Natural killer cell treated with Interleukin-12 subunit alpha and Interleukin-12 subunit beta and Interleukin-15 and Interleukin-18, amount 100 ng/mL, for 72 hours (primary cell): Measurements from ENCODE around the gene MYO7A. TPM values are rescaled to one million over a fixed set of nuclear protein-coding genes. Genes with fewer than 3 reads are reported as not detected.

ENCODE experiments used
- ATAC-seq, 2 donors: fragments of 150-1000 bp; cut with Tn5 transposase in 1 of 2; sonication (Bioruptor Pico), chemical (Tn5 transposase) in 1 of 2; 2 replicates each; pipeline ENCODE4 v1.10.0; 2021
- DNase-seq: peaks from one replicate; pipeline ENCODE4 v3.0.0; 2022; ENCODE audit warnings: low spot score
- H3K27ac Mint-ChIP-seq, 2 donors: 1 replicate in 1 of 2; 2 replicates in 1 of 2; pipeline ENCODE4 v1.8.0; 2022; ENCODE audit warnings: mixed read lengths in 2 of 2, mild to moderate bottlenecking in 1 of 2, moderate library complexity in 1 of 2
- H3K27me3 Mint-ChIP-seq, 2 donors: 1 replicate in 1 of 2; 2 replicates in 1 of 2; pipeline ENCODE4 v1.8.0; 2022; ENCODE audit warnings: mixed read lengths in 2 of 2
- H3K36me3 Mint-ChIP-seq: one replicate; pipeline ENCODE4 v1.8.0; 2022; ENCODE audit warnings: mixed read lengths
- H3K4me1 Mint-ChIP-seq, 2 donors: 1 replicate in 1 of 2; 2 replicates in 1 of 2; pipeline ENCODE4 v1.8.0; 2022; ENCODE audit warnings: low read depth in 2 of 2, mixed read lengths in 2 of 2, mild to moderate bottlenecking in 1 of 2
- H3K4me3 Mint-ChIP-seq: one replicate; pipeline ENCODE4 v1.8.0; 2022; ENCODE audit warnings: mixed read lengths
- H3K9me3 Mint-ChIP-seq: 2 replicates; pipeline ENCODE4 v1.8.0; 2022; ENCODE audit warnings: mixed read lengths
- total RNA-seq, 2 donors: library from RNA; stranded (reverse); gene quantifications; one replicate each; pipeline ENCODE4 v1.2.3, GENCODE V29; 2022

Gene MYO7A
- total RNA-seq, 2 donors from 2014 or later: 0.05 TPM; not detected in 1

DNA sequence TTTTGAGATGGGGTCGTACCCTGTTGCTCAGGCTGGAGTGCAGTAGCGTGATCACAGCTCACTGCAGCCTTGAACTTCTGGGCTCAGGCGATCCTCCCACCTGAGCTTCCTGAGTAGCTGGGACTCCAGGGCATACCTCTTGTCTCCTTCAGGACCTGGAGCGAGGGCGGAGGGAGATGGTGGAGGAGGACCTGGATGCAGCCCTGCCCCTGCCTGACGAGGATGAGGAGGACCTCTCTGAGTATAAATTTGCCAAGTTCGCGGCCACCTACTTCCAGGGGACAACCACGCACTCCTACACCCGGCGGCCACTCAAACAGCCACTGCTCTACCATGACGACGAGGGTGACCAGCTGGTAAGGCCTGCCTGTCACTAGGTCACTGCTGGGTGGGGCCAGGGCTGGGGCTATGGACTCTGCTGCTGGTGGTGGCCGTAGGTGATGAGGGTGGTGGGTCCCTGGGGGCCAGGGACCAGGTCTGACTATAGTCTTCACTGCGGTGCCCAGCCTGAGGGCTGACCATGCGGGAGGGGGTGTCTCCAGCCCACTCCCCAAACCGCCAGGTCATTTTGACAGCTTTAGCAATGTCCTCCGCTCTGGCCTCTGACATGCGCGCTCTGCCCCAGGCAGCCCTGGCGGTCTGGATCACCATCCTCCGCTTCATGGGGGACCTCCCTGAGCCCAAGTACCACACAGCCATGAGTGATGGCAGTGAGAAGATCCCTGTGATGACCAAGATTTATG is 53.9 kb downstream of the MYO7A start:
- Mint-ChIP-seq H3K4me1 (peaks cover 0 to 4% of the 10 kb centered on the region in 2 donors), H3K36me3 (no peaks in the 10 kb centered on the region), H3K9me3 (no peaks in the 10 kb centered on the region), H3K27ac (no peak overlapping the region), H3K27me3 (no peaks in the 10 kb centered on the region), H3K4me3 (no peak overlapping the region)
- DNase-seq (no peak), ATAC-seq (no peak)

DNA sequence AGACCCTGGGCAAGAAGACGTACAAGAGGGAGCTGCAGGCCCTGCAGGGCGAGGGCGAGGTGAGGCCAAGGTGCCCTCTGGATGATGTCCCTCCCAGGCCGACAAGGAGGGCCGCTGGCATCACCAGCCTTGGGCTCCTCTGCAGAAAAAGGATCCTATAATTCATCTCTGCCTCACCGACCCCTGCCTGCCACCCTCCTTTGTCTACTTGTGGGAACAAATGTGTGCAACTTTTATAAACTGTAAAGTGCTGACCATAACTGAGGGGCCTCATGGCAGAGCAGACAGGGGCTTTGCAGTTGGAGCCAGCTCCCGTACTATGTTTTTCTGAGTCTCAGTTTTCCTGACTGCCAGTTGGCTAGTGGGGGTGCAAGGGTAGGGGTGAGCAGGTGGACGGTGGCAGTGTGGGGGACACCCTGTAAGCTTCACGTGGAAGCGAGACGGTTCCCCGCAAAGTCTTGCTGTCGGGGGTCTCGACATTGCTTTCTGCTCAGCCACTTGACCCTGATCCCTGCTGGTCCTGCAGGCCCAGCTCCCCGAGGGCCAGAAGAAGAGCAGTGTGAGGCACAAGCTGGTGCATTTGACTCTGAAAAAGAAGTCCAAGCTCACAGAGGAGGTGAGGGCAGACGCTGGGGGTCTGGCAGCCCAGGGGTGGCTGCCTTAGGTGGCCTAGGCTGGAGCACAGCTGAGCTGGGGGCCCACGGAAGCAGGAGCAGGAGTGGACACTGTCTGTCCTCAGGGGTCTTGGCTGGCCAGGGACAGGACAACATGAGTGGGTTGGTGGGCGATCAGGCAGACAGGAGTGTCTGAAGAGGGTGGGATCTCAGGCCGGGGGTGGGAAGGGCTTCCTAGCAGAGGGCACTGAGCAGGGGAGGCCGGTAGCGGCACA is 54.7 kb downstream of the MYO7A start:
- H3K36me3 Mint-ChIP-seq: no peaks in the 10 kb centered on the region
- DNase-seq (no peak), ATAC-seq (no peak)
- no peak overlapping the region for H3K27ac Mint-ChIP-seq
- peaks cover 0 to 6% of the 10 kb centered on the region in 2 donors for H3K4me1 Mint-ChIP-seq
- H3K27me3 Mint-ChIP-seq: no peaks in the 10 kb centered on the region
- H3K9me3 Mint-ChIP-seq: no peaks in the 10 kb centered on the region
- no peak overlapping the region for H3K4me3 Mint-ChIP-seq

DNA sequence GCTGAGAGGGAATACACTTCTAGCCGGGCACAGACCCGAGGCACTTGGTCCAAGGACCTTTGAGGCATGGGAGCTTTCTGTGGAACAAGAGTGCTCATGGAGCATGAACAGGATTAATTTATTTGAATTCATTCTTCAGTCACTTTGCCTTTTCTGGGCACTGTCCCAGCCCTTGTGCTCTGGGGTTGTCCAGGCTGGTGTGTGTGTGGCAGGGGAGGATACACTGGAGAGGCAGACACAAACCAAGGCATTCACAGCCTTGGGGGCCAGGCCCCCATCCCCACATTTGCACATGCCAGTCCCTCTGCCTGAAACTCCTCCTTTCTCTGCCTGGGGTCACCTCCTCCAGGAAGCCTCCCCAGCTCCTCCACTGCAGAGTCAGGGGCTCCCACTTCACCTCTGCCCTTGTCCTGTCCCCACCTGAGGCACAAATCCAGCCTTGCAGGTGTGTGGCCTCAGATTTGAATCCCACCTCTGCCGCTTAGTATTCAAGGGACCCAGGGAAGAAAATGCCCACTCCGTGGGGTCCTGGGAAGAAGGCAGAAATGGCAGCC is 55.5 kb downstream of the MYO7A start:
- H3K27ac Mint-ChIP-seq: no peak overlapping the region
- DNase-seq: no peak
- H3K4me3 Mint-ChIP-seq: no peak overlapping the region
- no peaks in the 10 kb centered on the region for H3K9me3 Mint-ChIP-seq
- H3K27me3 Mint-ChIP-seq: no peaks in the 10 kb centered on the region
- peaks cover 0 to 6% of the 10 kb centered on the region in 2 donors for H3K4me1 Mint-ChIP-seq
- ATAC-seq: no peak
- no peaks in the 10 kb centered on the region for H3K36me3 Mint-ChIP-seq

DNA sequence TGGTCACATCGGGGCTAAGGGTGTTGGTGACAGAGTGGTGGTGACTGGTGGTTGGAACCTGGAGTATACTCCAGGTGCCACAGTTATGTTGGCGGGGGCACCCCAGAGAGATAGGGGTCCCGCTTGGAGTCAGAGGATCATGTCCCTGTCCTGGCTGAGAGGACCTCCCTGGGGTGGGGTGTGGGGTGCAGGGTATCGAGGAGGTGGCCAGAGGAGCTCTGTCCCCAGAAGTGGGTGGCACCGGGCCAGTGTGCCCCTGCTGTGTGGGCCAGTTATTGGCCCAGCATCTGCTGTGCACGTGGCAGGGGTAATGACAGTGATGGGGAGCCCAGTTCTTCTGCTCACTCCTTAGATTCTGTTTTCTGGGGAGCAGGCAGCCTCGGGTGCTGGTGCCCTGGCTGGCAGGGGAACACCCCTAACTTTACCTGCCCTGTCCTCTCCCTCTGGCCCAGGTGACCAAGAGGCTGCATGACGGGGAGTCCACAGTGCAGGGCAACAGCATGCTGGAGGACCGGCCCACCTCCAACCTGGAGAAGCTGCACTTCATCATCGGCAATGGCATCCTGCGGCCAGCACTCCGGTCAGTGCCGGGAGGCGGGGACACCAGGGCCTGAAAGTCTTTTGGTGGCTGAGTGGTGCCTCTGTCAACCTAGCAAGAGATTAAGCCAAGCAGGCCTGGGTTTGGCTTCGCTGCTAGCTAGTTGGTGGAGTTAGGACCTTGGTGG is 56.3 kb downstream of the MYO7A start:
- DNase-seq (no peak), ATAC-seq (no peak)
- no peak overlapping the region for H3K27ac Mint-ChIP-seq
- peaks cover 0 to 6% of the 10 kb centered on the region in 2 donors for H3K4me1 Mint-ChIP-seq
- no peaks in the 10 kb centered on the region for H3K36me3 Mint-ChIP-seq
- no peak overlapping the region for H3K4me3 Mint-ChIP-seq
- no peaks in the 10 kb centered on the region for H3K9me3 Mint-ChIP-seq
- no peaks in the 10 kb centered on the region for H3K27me3 Mint-ChIP-seq

DNA sequence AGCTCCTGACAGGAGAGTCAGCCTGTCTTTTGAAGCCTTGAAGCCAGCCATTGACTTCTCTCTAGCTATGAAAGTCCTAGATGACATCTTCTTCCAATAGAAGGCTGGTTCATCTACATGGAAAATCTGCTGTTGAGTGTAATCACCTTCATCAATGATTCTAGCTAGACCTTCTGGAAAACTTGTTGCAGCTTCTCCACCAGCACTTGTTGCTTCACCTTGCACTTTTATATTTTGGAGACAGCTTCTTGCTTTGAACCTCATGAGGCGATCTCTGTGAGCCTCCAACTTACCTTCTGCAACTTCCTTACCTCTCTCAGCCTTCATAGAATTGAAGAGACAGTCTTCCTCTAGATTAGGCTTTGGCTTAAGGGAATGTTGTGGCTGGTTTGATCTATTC is 58.3 kb downstream of the MYO7A start:
- H3K27ac Mint-ChIP-seq: no peak overlapping the region
- no peaks in the 10 kb centered on the region for H3K36me3 Mint-ChIP-seq
- H3K9me3 Mint-ChIP-seq: no peaks in the 10 kb centered on the region
- ATAC-seq (no peak), DNase-seq (no peak)
- H3K27me3 Mint-ChIP-seq: no peaks in the 10 kb centered on the region
- peaks cover 0 to 6% of the 10 kb centered on the region in 2 donors for H3K4me1 Mint-ChIP-seq
- no peak overlapping the region for H3K4me3 Mint-ChIP-seq

DNA sequence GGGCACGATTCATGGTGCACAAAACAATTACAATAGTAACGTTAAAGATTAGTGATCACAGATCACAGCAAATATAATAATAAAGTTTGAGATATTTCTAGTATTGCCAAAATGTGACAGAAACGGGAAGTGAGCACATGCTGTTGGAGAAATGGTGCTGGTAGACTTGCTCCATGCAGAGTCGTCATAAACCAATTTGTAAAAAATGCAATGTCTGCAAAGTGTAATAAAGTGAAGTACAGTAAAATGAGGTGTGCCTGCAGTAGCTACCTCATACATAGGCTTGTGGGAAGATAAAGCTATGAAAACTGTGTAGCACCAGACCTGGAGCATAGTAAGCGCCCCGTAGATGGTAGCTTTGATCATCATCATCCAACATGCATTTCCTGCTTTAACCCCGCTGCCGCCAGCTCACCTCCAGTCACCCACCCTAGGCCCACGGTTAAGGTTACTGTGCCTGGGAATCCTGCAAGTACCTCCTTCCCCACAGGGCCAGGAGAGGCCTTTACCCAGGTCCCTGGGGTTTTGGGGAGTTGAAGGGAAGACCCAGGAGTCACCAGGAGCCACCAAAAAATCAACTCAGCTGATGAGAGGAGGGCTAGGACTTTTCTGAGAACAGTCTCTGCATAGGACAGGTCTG is 59.2 kb downstream of the MYO7A start:
- H3K36me3 Mint-ChIP-seq: no peaks in the 10 kb centered on the region
- ATAC-seq (no peak), DNase-seq (no peak)
- H3K27ac Mint-ChIP-seq: no peak overlapping the region
- peaks cover 0 to 6% of the 10 kb centered on the region in 2 donors for H3K4me1 Mint-ChIP-seq
- no peak overlapping the region for H3K4me3 Mint-ChIP-seq
- no peaks in the 10 kb centered on the region for H3K9me3 Mint-ChIP-seq
- H3K27me3 Mint-ChIP-seq: no peaks in the 10 kb centered on the region

DNA sequence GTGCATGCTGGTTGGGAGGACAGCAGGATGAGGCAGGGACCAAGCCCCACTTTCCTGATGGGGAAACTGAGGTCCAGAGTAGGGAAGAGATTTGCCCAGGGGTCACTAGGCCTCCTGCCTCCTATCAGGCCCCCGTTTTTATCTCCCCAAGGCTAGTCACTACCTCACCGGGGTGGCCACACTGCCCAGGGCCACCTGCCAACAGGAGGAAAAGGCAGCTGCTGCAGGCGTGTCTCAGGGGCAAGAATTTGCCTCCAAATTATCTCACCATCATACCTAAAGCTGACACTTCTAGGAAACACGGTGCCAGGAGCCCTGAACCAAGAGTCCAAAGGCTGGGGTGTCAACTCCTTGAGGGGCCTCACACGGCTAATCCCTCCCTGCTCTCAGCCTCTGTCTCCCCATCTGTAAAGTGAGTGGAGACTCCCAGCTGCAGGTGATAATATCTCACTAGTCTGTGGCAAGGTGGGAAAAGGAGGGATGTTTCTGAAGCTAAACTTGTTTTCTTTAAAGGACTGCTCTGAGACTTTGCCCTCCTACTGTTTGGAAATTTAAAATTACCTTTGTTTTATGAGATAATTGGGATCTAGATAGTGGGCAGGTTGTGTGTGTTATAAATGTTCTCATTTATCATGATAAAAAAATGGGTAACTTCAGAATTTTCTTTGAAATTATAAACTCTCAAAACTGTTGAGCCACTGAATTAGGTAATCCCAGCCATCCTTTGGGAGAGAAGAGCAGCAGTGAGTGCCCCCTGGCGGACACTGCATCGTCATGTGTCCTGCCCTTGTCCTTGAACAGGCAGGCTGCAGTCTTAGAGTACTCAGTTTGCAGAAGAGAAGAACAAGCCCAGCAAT is 60.0 kb downstream of the MYO7A start:
- DNase-seq (peak; percentile 85), ATAC-seq (peak; percentile 65 to 74)
- H3K27ac Mint-ChIP-seq: no peak overlapping the region
- no peaks in the 10 kb centered on the region for H3K9me3 Mint-ChIP-seq
- no peak overlapping the region for H3K4me3 Mint-ChIP-seq
- H3K36me3 Mint-ChIP-seq: no peaks in the 10 kb centered on the region
- peaks cover 0 to 6% of the 10 kb centered on the region in 2 donors for H3K4me1 Mint-ChIP-seq
- no peaks in the 10 kb centered on the region for H3K27me3 Mint-ChIP-seq

DNA sequence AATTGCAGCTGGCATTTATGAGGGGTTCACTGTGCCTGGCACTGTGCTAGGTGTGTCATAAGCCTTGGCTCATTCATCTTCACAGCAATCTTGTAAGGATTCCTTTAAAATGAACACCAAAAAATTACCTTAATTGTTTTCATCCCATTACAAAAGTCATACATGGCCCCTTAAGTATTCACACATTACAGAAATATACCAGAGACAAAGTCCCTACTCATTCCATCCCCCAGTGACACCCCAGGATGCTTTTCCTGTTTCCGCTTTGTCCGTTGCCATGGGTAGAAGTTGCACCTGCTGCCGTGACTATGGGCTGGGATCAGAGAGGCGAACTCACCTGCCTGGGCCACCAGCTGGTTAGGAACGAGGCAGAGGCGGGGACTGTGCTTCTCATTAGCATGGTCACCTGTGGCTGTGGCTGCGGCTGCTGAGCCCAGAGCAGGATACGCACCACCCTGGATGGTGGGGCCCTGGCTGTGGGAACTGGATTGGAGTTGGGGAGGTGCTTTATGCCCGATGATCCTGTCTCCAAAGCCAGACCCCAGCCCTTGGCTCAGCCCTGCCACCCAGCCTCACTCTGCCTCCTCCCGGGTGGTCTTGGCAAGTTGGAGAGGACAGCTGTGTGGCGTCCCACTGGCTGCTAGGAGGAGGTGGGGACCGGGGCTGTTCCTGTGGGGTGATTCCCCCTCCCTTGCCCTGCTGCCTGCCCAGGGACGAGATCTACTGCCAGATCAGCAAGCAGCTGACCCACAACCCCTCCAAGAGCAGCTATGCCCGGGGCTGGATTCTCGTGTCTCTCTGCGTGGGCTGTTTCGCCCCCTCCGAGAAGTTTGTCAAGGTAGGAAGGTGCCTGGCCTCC is 60.8 kb downstream of the MYO7A start:
- H3K36me3 Mint-ChIP-seq: no peaks in the 10 kb centered on the region
- DNase-seq: no peak
- H3K4me1 Mint-ChIP-seq: peaks cover 0 to 6% of the 10 kb centered on the region in 2 donors
- no peak overlapping the region for H3K27ac Mint-ChIP-seq
- ATAC-seq: no peak
- H3K27me3 Mint-ChIP-seq: no peaks in the 10 kb centered on the region
- no peaks in the 10 kb centered on the region for H3K9me3 Mint-ChIP-seq
- no peak overlapping the region for H3K4me3 Mint-ChIP-seq

DNA sequence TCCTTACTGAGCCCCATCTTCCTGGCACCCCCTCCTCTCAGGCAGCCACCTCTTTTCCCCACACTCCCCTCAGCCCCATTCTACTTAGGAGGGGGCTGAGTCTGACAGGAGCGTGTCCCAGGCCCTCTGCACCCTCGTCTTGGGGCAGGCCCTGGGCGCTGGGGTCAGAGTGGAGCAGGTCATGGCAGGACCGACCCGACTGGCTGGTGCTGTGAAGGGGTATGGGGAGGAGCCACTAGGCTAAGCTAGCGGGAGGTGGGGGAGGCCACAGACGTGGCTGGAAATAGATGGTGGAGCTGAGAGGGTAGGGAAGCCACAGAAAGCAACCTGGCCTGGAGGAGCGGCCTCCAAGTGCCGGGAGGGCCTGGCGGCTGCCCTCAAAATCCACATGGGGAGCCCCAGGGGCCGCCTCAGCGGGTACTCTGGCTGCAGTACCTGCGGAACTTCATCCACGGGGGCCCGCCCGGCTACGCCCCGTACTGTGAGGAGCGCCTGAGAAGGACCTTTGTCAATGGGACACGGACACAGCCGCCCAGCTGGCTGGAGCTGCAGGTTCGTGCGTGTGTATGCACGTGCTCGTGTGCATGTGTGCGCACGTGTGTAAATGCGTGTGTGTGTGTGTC is 61.7 kb downstream of the MYO7A start:
- Mint-ChIP-seq H3K4me3 (no peak overlapping the region), H3K27me3 (no peaks in the 10 kb centered on the region), H3K27ac (no peak overlapping the region), H3K36me3 (no peaks in the 10 kb centered on the region), H3K4me1 (peaks cover 0 to 6% of the 10 kb centered on the region in 2 donors), H3K9me3 (no peaks in the 10 kb centered on the region)
- ATAC-seq (peak in 1 of 2 donors; percentile 26), DNase-seq (no peak)

DNA sequence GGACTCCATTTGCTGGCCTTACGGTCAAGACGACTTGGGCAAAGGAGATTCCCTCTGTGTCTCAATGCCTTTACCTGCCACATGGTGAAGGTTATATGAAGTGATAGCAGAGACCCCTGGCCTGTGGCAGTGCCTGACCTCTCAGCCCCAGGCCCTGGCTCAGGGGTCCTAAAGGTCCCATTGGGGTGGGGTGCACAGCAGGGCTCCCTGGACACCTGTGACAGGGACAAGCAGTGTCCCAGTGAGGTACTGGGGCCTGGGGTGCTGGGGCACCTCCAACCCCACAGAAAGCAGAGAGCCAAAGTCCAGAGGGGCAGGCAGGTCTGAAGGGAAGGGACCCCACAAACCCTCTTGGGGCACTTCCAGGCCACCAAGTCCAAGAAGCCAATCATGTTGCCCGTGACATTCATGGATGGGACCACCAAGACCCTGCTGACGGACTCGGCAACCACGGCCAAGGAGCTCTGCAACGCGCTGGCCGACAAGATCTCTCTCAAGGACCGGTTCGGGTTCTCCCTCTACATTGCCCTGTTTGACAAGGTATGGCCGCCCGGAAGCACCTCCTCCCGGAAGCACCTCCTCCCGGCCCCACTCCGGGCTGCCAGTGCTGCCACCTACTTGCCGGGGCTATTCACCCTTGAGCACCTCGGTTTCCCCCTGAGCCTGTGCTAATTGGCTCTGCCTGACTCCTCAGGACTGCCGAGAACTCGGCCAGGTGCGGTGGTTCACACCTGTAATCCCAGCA is 62.5 kb downstream of the MYO7A start:
- no peaks in the 10 kb centered on the region for H3K27me3 Mint-ChIP-seq
- H3K9me3 Mint-ChIP-seq: no peaks in the 10 kb centered on the region
- H3K4me3 Mint-ChIP-seq: no peak overlapping the region
- DNase-seq: no peak
- H3K27ac Mint-ChIP-seq: no peak overlapping the region
- no peak for ATAC-seq
- H3K36me3 Mint-ChIP-seq: no peaks in the 10 kb centered on the region
- peaks cover 0 to 6% of the 10 kb centered on the region in 2 donors for H3K4me1 Mint-ChIP-seq

DNA sequence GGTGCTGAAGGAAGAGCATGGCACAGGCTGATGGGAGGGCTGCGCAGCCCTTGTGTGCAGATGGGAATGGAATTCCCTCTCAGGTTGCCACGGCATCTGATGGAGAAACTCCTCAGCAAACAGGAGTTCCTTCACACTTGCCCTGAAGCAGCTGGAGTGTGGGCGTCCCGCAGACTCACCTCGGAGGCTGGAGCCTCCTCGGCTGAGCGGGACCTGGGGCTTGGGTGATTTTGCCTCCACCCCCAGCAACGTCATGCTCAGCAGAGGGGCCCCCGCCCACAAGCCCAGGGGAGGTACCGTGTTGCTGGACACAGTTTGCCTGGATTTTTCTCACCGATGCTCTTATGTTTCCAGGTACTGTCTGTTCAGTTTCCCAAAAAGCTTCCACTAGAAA is 63.4 kb downstream of the MYO7A start:
- ATAC-seq (no peak), DNase-seq (no peak)
- H3K9me3 Mint-ChIP-seq: no peaks in the 10 kb centered on the region
- no peaks in the 10 kb centered on the region for H3K27me3 Mint-ChIP-seq
- no peak overlapping the region for H3K4me3 Mint-ChIP-seq
- H3K4me1 Mint-ChIP-seq: peaks cover 0 to 6% of the 10 kb centered on the region in 2 donors
- H3K27ac Mint-ChIP-seq: no peak overlapping the region
- H3K36me3 Mint-ChIP-seq: no peaks in the 10 kb centered on the region
